Measurements from ENCODE around the gene TBC1D2B.

The TBC1D2B gene

DNA sequence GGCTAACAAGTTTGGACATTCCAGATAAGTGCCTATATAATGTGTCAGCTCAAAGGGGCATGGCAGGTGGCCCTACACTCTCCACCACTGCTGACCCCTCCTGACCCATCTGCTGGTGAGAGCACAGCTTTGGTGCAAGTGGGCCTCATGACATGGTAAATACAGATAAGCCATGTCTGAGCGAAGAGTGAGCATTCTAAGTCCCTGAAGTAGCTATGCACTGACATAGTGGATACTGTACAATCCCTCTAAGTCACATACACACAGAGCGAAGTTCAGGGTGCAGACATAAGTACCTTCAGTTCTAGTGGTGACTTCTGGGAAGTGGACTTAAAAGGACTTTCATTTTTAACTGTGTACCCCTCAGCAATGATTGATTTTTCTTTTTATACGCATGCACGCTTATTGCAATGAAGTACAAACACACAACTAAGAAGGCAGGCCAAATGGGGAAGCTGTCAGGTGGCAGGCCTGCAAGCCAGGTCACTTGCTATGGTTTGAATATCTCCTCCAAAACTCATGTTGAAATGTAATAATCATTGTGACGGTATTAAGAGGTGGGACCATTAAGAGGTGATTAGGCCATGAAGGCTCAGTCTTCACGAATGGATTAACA lies 41.5 kb downstream of the TBC1D2B start:
- H3K9ac ChIP-seq (ENCODE audit: low read depth, low read length) = no peak overlapping the region
- no peak overlapping the region for H3K27ac ChIP-seq (ENCODE audit: low read length)
- no peak overlapping the region for H3K4me3 ChIP-seq (ENCODE audit: low read length)
- H3K9me3 ChIP-seq (ENCODE audit: insufficient read depth, low read depth, low read length) = no peaks in the 10 kb centered on the region
- H3K4me1 ChIP-seq (ENCODE audit: insufficient read depth, low read length) = 0 out of 2 replicates have a peak, but pooled peaks cover 3% of the 10 kb centered on the region
- 0 out of 2 replicates have a peak, but pooled peaks cover 4% of the 10 kb centered on the region for H3K36me3 ChIP-seq (ENCODE audit: insufficient read depth, low read depth, low read length)
- H3K27me3 ChIP-seq (ENCODE audit: insufficient read depth, low read length) = no peaks in the 10 kb centered on the region

DNA sequence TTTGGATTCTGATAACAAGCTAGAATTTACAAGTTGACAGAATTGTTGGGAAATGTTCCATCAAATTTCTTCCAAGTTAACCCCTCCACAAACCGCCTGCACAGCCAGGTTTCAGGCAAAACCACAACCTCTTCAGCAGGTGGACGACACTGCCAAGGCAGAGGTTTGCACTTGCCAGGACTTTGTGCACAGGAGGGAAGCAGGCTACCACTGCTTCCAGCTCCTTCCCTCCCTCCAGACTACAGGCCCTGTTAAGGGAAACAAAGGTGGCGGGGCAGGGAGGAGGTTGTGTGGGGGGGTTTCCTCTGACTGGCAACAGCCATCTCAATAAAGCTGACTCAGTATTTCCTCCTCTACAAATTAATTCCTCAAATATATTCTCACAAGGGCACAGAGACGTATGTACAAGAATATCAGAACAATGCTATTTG lies 42.2 kb downstream of the TBC1D2B start:
- H3K27ac ChIP-seq (ENCODE audit: low read length) = no peak overlapping the region
- no peaks in the 10 kb centered on the region for H3K27me3 ChIP-seq (ENCODE audit: insufficient read depth, low read length)
- H3K36me3 ChIP-seq (ENCODE audit: insufficient read depth, low read depth, low read length) = 0 out of 2 replicates have a peak, but pooled peaks cover 4% of the 10 kb centered on the region
- no peak overlapping the region for H3K9ac ChIP-seq (ENCODE audit: low read depth, low read length)
- H3K9me3 ChIP-seq (ENCODE audit: insufficient read depth, low read depth, low read length) = no peaks in the 10 kb centered on the region
- H3K4me3 ChIP-seq (ENCODE audit: low read length) = no peak overlapping the region
- 0 out of 2 replicates have a peak, but pooled peaks cover 3% of the 10 kb centered on the region for H3K4me1 ChIP-seq (ENCODE audit: insufficient read depth, low read length)

DNA sequence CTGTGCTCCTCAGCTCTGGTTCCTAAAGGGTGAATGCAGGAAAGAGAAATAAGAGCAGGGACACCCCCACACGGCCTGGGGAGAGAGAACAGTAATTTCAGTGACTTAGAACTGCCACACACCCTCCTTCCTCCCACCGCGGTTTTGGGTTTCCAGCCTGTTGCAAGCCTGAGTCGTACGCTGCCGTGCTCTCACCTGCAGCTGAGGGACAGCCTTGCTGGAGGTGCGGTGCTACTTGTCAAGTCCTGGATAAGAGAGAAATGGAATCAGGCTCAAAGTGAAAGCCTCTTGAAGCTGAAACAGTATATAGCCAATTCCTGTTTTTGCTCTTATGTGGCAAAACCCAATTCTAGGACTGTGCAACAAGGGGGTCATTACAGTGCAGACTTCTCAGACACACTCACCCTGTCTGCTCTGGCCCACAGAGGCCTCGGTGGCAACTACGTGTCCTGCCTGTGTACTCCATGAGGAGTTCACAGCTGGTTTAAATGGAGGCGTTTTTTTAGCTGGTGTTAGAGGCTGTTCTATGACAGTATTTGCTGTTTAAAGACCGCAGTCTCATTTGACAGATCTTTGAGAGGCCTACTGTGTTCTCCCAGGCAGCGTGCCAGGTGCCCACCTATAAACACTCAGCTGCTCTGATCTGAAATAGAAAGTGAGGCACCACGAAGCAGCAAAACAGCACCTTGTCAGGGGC lies 42.9 kb downstream of the TBC1D2B start:
- Histone ChIP-seq H3K9ac (ENCODE audit: low read depth, low read length) (no peak overlapping the region), H3K9me3 (ENCODE audit: insufficient read depth, low read depth, low read length) (no peaks in the 10 kb centered on the region), H3K27me3 (ENCODE audit: insufficient read depth, low read length) (no peaks in the 10 kb centered on the region), H3K36me3 (ENCODE audit: insufficient read depth, low read depth, low read length) (peaks cover 4% of the 10 kb centered on the region; the same call in 1 of the 2 replicates), H3K4me3 (ENCODE audit: low read length) (no peak overlapping the region), H3K4me1 (ENCODE audit: insufficient read depth, low read length) (0 out of 2 replicates have a peak, but pooled peaks cover 3% of the 10 kb centered on the region), H3K27ac (ENCODE audit: low read length) (no peak overlapping the region)

DNA sequence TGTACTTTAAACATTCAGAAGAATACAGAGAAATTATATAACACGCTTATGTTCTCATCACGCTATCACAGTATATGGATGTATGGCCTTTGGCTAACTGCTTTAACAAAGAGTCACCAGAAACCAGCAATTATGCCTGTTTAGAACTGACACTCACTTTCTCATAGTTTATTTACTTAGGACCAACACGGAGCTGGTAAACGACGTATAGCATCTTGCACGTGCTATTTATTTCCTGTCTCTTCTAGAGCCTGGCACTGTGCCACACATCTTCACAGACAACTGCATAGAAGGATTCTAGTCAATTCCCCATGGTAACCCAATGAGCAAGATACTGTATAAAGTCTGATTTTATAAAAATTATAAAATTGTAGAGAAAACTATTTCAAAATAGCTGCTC lies 43.6 kb downstream of the TBC1D2B start:
- Histone ChIP-seq H3K27me3 (ENCODE audit: insufficient read depth, low read length) (no peaks in the 10 kb centered on the region), H3K4me1 (ENCODE audit: insufficient read depth, low read length) (0 out of 2 replicates have a peak, but pooled peaks cover 3% of the 10 kb centered on the region), H3K27ac (ENCODE audit: low read length) (no peak overlapping the region), H3K4me3 (ENCODE audit: low read length) (no peak overlapping the region), H3K36me3 (ENCODE audit: insufficient read depth, low read depth, low read length) (peaks cover 4% of the 10 kb centered on the region; the same call in 1 of the 2 replicates), H3K9me3 (ENCODE audit: insufficient read depth, low read depth, low read length) (no peaks in the 10 kb centered on the region), H3K9ac (ENCODE audit: low read depth, low read length) (no peak overlapping the region)

DNA sequence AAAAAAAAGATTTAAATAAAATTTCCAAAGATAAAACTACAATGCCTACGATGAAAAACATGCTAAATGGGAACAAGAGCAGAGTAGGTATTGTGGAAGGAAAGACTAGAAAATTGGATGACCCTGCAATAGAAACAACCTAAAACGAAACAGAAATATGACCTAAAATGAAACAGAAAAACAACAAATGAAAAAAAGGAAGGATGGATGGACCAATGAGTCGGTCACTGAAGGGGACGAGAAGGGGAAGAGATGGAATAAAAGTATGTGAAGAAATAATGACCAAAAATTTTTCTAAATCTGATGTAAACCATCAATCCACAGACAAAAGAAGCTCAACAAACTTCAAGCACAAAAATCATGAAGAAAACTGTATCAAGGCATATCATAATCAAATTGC lies 44.8 kb downstream of the TBC1D2B start:
- no peak overlapping the region for H3K9ac ChIP-seq (ENCODE audit: low read depth, low read length)

DNA sequence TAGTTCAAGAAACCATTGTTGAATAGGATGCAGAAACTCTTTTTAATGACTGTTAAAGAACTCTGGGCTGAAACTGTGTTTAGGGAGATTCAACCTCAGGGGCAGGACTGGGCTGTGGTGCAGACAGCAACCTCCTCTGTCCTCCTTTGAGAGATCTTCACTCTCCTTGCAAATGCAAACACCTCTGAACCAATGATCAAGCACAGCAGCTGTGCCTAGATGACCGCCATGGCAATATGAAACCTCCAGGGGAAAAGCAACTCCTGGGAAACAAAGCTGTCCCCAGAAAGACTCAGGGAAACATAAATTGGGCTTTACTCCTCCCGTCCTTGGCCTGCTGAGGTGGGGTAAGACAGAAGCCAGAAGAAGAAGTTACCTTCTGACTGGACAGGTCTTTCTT lies 52.6 kb downstream of the TBC1D2B start:
- H3K27me3 ChIP-seq (ENCODE audit: insufficient read depth, low read length) = no peaks in the 10 kb centered on the region
- no peak overlapping the region for H3K9ac ChIP-seq (ENCODE audit: low read depth, low read length)
- no peak overlapping the region for H3K27ac ChIP-seq (ENCODE audit: low read length)
- no peaks in the 10 kb centered on the region for H3K4me1 ChIP-seq (ENCODE audit: insufficient read depth, low read length)
- no peaks in the 10 kb centered on the region for H3K9me3 ChIP-seq (ENCODE audit: insufficient read depth, low read depth, low read length)
- no peak overlapping the region for H3K4me3 ChIP-seq (ENCODE audit: low read length)
- peaks cover 9% of the 10 kb centered on the region for H3K36me3 ChIP-seq (ENCODE audit: insufficient read depth, low read depth, low read length)

More for the DNA sequence above, 44.8 kb downstream of the TBC1D2B start:
- Histone ChIP-seq H3K27me3 (ENCODE audit: insufficient read depth, low read length) (no peaks in the 10 kb centered on the region), H3K36me3 (ENCODE audit: insufficient read depth, low read depth, low read length) (peaks cover 4% of the 10 kb centered on the region; the same call in 1 of the 2 replicates), H3K27ac (ENCODE audit: low read length) (no peak overlapping the region), H3K9me3 (ENCODE audit: insufficient read depth, low read depth, low read length) (no peaks in the 10 kb centered on the region), H3K4me3 (ENCODE audit: low read length) (no peak overlapping the region), H3K4me1 (ENCODE audit: insufficient read depth, low read length) (0 out of 2 replicates have a peak, but pooled peaks cover under 1% of the 10 kb centered on the region)

DNA sequence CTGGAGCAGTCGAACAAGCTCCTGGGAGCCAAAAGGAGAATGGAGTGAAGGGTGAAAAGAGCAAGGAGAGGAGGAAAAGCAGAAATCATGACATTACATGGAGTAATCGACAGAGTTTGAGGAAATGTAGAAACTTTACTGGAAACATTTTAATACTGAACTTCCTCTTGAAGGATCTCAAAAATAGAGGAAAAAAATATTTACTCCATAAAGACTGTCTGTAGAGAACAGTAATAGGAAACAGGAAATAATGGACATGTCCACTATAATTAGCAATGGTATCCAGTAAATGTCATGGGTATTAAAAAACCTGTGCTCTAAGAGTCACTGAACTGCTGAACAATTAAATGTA lies 53.0 kb downstream of the TBC1D2B start:
- no peaks in the 10 kb centered on the region for H3K4me1 ChIP-seq (ENCODE audit: insufficient read depth, low read length)
- H3K27me3 ChIP-seq (ENCODE audit: insufficient read depth, low read length) = no peaks in the 10 kb centered on the region
- peaks cover 9% of the 10 kb centered on the region for H3K36me3 ChIP-seq (ENCODE audit: insufficient read depth, low read depth, low read length)
- H3K4me3 ChIP-seq (ENCODE audit: low read length) = no peak overlapping the region
- no peak overlapping the region for H3K27ac ChIP-seq (ENCODE audit: low read length)
- H3K9ac ChIP-seq (ENCODE audit: low read depth, low read length) = no peak overlapping the region
- H3K9me3 ChIP-seq (ENCODE audit: insufficient read depth, low read depth, low read length) = no peaks in the 10 kb centered on the region

DNA sequence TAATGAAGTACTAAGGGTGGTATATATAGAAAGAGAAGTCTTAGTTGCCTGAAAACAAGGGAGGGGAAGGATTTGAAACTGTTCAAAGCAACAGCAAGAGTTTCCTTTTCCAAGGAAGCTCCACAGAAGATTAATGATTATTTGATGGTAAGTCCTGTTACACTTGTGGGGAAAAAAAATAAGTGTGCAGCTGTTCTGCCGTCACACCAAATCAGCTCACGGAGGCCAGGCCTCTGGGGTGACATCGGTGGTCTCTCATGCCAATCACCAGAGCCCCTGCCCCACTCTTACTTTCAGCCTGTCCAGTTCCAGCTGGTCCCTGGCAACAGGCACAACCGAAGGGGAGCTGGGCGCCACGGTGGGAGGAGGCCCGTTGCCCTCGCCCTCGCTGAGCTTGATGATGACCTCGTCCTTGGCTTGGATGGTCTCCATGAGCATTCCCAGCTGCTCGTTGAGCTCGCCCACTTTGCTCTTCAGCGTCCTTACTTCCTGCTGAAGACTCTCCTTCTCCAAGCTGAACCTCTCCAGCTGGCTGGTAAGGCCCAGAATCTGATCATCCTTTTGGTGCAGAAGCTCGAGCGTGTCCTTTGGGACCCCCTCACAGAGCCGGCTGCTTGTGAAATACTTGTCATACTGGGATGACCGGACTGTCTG lies 53.5 kb downstream of the TBC1D2B start:
- H3K9ac ChIP-seq (ENCODE audit: low read depth, low read length) = no peak overlapping the region
- H3K27me3 ChIP-seq (ENCODE audit: insufficient read depth, low read length) = no peaks in the 10 kb centered on the region
- no peak overlapping the region for H3K27ac ChIP-seq (ENCODE audit: low read length)
- no peak overlapping the region for H3K4me3 ChIP-seq (ENCODE audit: low read length)
- H3K36me3 ChIP-seq (ENCODE audit: insufficient read depth, low read depth, low read length) = peaks cover 9% of the 10 kb centered on the region
- no peaks in the 10 kb centered on the region for H3K9me3 ChIP-seq (ENCODE audit: insufficient read depth, low read depth, low read length)
- H3K4me1 ChIP-seq (ENCODE audit: insufficient read depth, low read length) = no peaks in the 10 kb centered on the region

DNA sequence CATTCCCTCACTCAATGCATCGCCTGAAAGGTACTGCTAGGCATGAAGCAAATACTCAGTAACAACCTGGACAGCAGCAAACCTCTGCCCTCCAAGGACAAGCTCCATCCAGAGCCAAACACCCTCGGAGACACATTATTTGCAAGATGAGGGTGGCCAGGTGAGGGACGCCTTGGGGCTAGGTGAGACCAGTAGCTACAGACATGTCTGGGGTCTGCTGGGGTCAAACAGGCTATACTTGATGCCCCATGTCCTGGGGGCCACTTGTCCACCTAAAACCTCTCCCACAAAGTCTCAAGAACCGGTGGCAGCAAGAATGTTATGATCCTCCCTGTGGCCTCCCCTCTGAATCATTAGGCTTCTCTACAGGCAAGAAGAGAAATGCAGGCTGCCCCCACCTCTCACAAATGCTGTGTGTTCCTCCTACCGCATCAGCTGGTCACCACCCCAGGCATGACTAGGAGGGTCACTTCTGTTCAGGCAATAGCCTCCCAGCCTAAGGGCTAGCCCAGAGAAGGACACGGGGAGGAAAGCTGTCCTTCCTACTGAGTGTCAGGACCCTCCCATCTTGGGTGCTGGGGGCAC lies 54.3 kb downstream of the TBC1D2B start:
- no peaks in the 10 kb centered on the region for H3K27me3 ChIP-seq (ENCODE audit: insufficient read depth, low read length)
- H3K4me1 ChIP-seq (ENCODE audit: insufficient read depth, low read length) = no peaks in the 10 kb centered on the region
- H3K36me3 ChIP-seq (ENCODE audit: insufficient read depth, low read depth, low read length) = peaks cover 9% of the 10 kb centered on the region
- H3K9me3 ChIP-seq (ENCODE audit: insufficient read depth, low read depth, low read length) = no peaks in the 10 kb centered on the region
- no peak overlapping the region for H3K9ac ChIP-seq (ENCODE audit: low read depth, low read length)
- no peak overlapping the region for H3K4me3 ChIP-seq (ENCODE audit: low read length)
- H3K27ac ChIP-seq (ENCODE audit: low read length) = no peak overlapping the region

DNA sequence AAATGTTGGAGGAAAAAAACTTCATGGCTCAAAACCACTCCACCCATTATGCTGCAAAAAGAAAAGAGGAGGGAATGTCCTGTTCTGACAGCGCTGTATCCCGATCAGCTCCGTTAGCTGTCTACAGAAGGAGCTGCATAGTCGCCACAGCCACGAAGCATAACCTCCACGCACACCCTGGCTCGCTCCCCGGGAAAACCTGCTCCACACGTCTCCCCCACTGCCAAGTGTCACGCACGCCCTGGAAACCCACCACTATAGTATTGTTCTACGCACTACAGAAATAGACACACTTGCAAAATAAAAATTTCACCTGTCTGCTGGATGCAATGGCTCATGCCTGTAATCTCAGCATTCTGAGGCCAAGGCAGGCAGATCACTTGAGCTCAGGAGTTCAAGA lies 55.8 kb downstream of the TBC1D2B start:
- no peaks in the 10 kb centered on the region for H3K4me1 ChIP-seq (ENCODE audit: insufficient read depth, low read length)
- no peaks in the 10 kb centered on the region for H3K9me3 ChIP-seq (ENCODE audit: insufficient read depth, low read depth, low read length)
- H3K9ac ChIP-seq (ENCODE audit: low read depth, low read length) = no peak overlapping the region
- H3K36me3 ChIP-seq (ENCODE audit: insufficient read depth, low read depth, low read length) = peaks cover 12% of the 10 kb centered on the region
- no peaks in the 10 kb centered on the region for H3K27me3 ChIP-seq (ENCODE audit: insufficient read depth, low read length)
- no peak overlapping the region for H3K4me3 ChIP-seq (ENCODE audit: low read length)
- H3K27ac ChIP-seq (ENCODE audit: low read length) = no peak overlapping the region

DNA sequence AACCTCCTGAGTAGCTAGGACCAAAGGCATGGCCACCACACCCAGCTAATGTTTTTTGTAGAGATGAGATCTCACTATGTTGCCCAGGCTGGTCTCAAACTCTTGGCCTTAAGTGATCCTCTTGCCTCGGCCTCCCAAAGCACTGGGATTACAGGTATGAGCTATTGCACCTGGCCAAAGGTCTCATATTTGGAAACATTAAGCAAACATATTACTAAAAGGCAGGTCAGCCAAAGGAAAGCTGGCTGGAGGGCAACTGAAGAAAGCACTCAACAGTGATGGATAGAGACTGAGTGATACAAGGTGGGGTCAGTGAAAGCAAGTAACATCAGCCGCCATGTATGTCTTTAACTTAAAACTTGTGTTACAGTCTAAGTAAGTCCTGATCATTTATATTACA lies 57.5 kb downstream of the TBC1D2B start:
- H3K4me1 ChIP-seq (ENCODE audit: insufficient read depth, low read length) = no peaks in the 10 kb centered on the region
- H3K27me3 ChIP-seq (ENCODE audit: insufficient read depth, low read length) = no peaks in the 10 kb centered on the region
- peaks cover 24% of the 10 kb centered on the region for H3K36me3 ChIP-seq (ENCODE audit: insufficient read depth, low read depth, low read length)
- H3K27ac ChIP-seq (ENCODE audit: low read length) = no peak overlapping the region
- H3K9me3 ChIP-seq (ENCODE audit: insufficient read depth, low read depth, low read length) = no peaks in the 10 kb centered on the region
- no peak overlapping the region for H3K9ac ChIP-seq (ENCODE audit: low read depth, low read length)
- H3K4me3 ChIP-seq (ENCODE audit: low read length) = no peak overlapping the region
